HepG2 (cell line): ENCODE measurements around the gene NAV2. TPM values are rescaled to one million over a fixed set of nuclear protein-coding genes. Genes with fewer than 3 reads are reported as not detected.

Source experiments
- ARID3A ChIP-seq: IDR thresholded peaks from 2 replicates; pipeline ENCODE4 v1.6.1; 2012; ENCODE audit warnings: low read depth, low read length, improper control_type of control experiment
- CBX5 ChIP-seq: sonication (generic); formaldehyde crosslinking; IDR thresholded peaks from 2 replicates; pipeline ENCODE4 v1.4.0; 2020; ENCODE audit warnings: missing genetic modification reagents, borderline replicate concordance
- CENPBD1 ChIP-seq: sonication (generic); formaldehyde crosslinking; IDR thresholded peaks from 2 replicates; pipeline ENCODE4 v1.8.0; 2022; ENCODE audit warnings: missing genetic modification reagents, low read depth, mild to moderate bottlenecking, borderline replicate concordance
- DMAP1 ChIP-seq: IDR thresholded peaks from 2 replicates; pipeline ENCODE4 v1.6.1; 2016
- EHMT2 ChIP-seq: fragments of 200-600 bp; sonication (generic); IDR thresholded peaks from 2 replicates; pipeline ENCODE4 v1.7.0; 2017; ENCODE audit warnings: antibody characterized with exemption, low read depth, low read length, borderline replicate concordance
- GFI1 ChIP-seq: sonication (generic); formaldehyde crosslinking; IDR thresholded peaks from 2 replicates; pipeline ENCODE4 v1.5.0; 2020; ENCODE audit warnings: missing genetic modification reagents, mild to moderate bottlenecking, borderline replicate concordance
- GLI4 ChIP-seq: sonication (generic); formaldehyde crosslinking; IDR thresholded peaks from 2 replicates; pipeline ENCODE4 v1.5.1; 2020; ENCODE audit warnings: missing genetic modification reagents, mild to moderate bottlenecking, moderate library complexity, borderline replicate concordance
- HDAC1 ChIP-seq: sonication (generic); formaldehyde crosslinking; IDR thresholded peaks from 2 replicates; pipeline ENCODE4 v1.5.1; 2020; ENCODE audit warnings: mild to moderate bottlenecking, missing genetic modification reagents
- HES4 ChIP-seq: sonication (generic); formaldehyde crosslinking; IDR thresholded peaks from 2 replicates; pipeline ENCODE4 v1.9.0; 2021; ENCODE audit warnings: mild to moderate bottlenecking, missing genetic modification reagents, borderline replicate concordance
- HIVEP1 ChIP-seq: sonication (generic); formaldehyde crosslinking; IDR thresholded peaks from 2 replicates; pipeline ENCODE4 v1.4.0; 2020; ENCODE audit warnings: mild to moderate bottlenecking, missing genetic modification reagents
- MIER3 ChIP-seq: IDR thresholded peaks from 2 replicates; pipeline ENCODE4 v1.6.1; 2016; ENCODE audit warnings: missing compliant biosample characterization, borderline replicate concordance
- MLX ChIP-seq: IDR thresholded peaks from 2 replicates; pipeline ENCODE4 v1.6.1; 2016
- NFKB2 ChIP-seq: sonication (generic); formaldehyde crosslinking; IDR thresholded peaks from 2 replicates; pipeline ENCODE4 v1.4.0; 2020; ENCODE audit warnings: missing genetic modification reagents, borderline replicate concordance
- NFRKB ChIP-seq: fragments of 450-650 bp; IDR thresholded peaks from 2 replicates; pipeline ENCODE4 v1.6.1; 2017
- PHB2 ChIP-seq: fragments of 450-650 bp; IDR thresholded peaks from 2 replicates; pipeline ENCODE4 v1.6.1; 2018; ENCODE audit not compliant: partially characterized antibody
- SRY ChIP-seq: sonication (generic); formaldehyde crosslinking; IDR thresholded peaks from 2 replicates; pipeline ENCODE4 v1.8.0; 2022; ENCODE audit warnings: mild to moderate bottlenecking, missing genetic modification reagents
- SSRP1 ChIP-seq: IDR thresholded peaks from 2 replicates; pipeline ENCODE4 v1.6.1; 2016; ENCODE audit warnings: control low read depth
- TIGD3 ChIP-seq: sonication (generic); formaldehyde crosslinking; IDR thresholded peaks from 2 replicates; pipeline ENCODE4 v1.5.1; 2020; ENCODE audit warnings: mild to moderate bottlenecking, missing genetic modification reagents, borderline replicate concordance
- ZBTB7B ChIP-seq: sonication (generic); formaldehyde crosslinking; IDR thresholded peaks from 2 replicates; pipeline ENCODE4 v1.4.0; 2020; ENCODE audit warnings: missing genetic modification reagents
- ZNF44 ChIP-seq: sonication (generic); formaldehyde crosslinking; IDR thresholded peaks from 2 replicates; pipeline ENCODE4 v1.5.1; 2020; ENCODE audit warnings: mild to moderate bottlenecking, missing genetic modification reagents
- ZNF484 ChIP-seq: sonication (generic); formaldehyde crosslinking; IDR thresholded peaks from 2 replicates; pipeline ENCODE4 v1.5.1; 2020; ENCODE audit warnings: mild to moderate bottlenecking, low read depth, missing genetic modification reagents, borderline replicate concordance
- ZNF570 ChIP-seq: sonication (generic); formaldehyde crosslinking; IDR thresholded peaks from 2 replicates; pipeline ENCODE4 v1.4.0; 2020; ENCODE audit warnings: mild to moderate bottlenecking, missing genetic modification reagents, borderline replicate concordance
- ZNF710 ChIP-seq: sonication (generic); formaldehyde crosslinking; IDR thresholded peaks from 2 replicates; pipeline ENCODE4 v1.5.0; 2020; ENCODE audit warnings: mild to moderate bottlenecking, missing genetic modification reagents, borderline replicate concordance
- ZSCAN30 ChIP-seq: sonication (generic); formaldehyde crosslinking; IDR thresholded peaks from 2 replicates; pipeline ENCODE4 v1.5.0; 2020; ENCODE audit warnings: mild to moderate bottlenecking, missing genetic modification reagents
- ZSCAN31 ChIP-seq: sonication (generic); formaldehyde crosslinking; IDR thresholded peaks from 2 replicates; pipeline ENCODE4 v1.5.0; 2020; ENCODE audit warnings: low read depth, mild to moderate bottlenecking, missing genetic modification reagents
- polyA plus RNA-seq, 8 experiments: library from polyadenylated mRNA; depleted of rRNA in 3 of 8; stranded (reverse) in 7 of 8; unstranded in 1 of 8; fragments of >200 nt; fragmentation: Illumina TruSeq in 4 of 8; extraction: Trizol in 4 of 8; gene quantifications; 2 replicates each; pipeline versions ENCODE4 v1.2.1 to v1.2.3, GENCODE V29; 2011 to 2016; ENCODE audit warnings: low read depth in 4 of 8, missing spikeins in 1 of 8, mixed read lengths in 1 of 8; ENCODE audit not compliant: insufficient read depth in 1 of 8
- total RNA-seq, 5 experiments: library from RNA; depleted of rRNA; stranded (reverse); fragments of >200 nt; fragmentation: Illumina TruSeq; extraction: Trizol; gene quantifications; 2 replicates each; pipeline ENCODE4 v1.2.3, GENCODE V29; 2016; ENCODE audit warnings: low read depth in 1 of 5

NAV2 gene
- total and polyA plus RNA-seq, 2 of the 13 experiments (the other 11 are each of a cell fraction or from before 2014, with no cell fraction given), result 9.3 to 34.6 TPM

- TF ChIP-seq MLX (CRISPR knock-in tag) (no peak), MIER3 (CRISPR knock-in tag) (peak; percentile 58; the same call in 1 of the 2 replicates), CENPBD1 (no peak), EHMT2 (no peak), CBX5 (CRISPR knock-in tag) (no peak), ZSCAN30 (CRISPR knock-in tag) (no peak), PHB2 (no peak), ZSCAN31 (no peak), TIGD3 (CRISPR knock-in tag) (no peak), NFRKB (no peak), GLI4 (no peak), NFKB2 (CRISPR knock-in tag) (no peak), ZNF484 (CRISPR knock-in tag) (no peak), HES4 (CRISPR knock-in tag) (no peak), ZNF44 (CRISPR knock-in tag) (no peak), HDAC1 (CRISPR knock-in tag) (peak; percentile 75), ZBTB7B (CRISPR knock-in tag) (peak; percentile 20; the same call in 1 of the 2 replicates), ZNF710 (CRISPR knock-in tag) (no peak; the same call in 1 of the 2 replicates), SSRP1 (no peak), HIVEP1 (CRISPR knock-in tag) (no peak), ZNF570 (no peak), DMAP1 (CRISPR knock-in tag) (no peak; the same call in 1 of the 2 replicates), ARID3A (peak; percentile 55; the same call in 1 of the 2 replicates), SRY (CRISPR knock-in tag) (no peak), GFI1 (CRISPR knock-in tag) (0 out of 2 replicates have a peak, but pooled peaks have one; percentile 54)
Observed at GRCh38 chr11:19978668-19979518, 266.3 kb downstream of the NAV2 start (continued).
